WERI-Rb-1 (cell line): ENCODE measurements around the gene ROS1.

Experiments used
- DNase-seq: peaks from one replicate; pipeline ENCODE4 v3.0.0-alpha.2; 2020
- H3K27ac ChIP-seq: fragments of 250-450 bp; sonication (Bioruptor Pico); 2 replicates; pipeline ENCODE4 v1.5.1; 2020; ENCODE audit warnings: mild to moderate bottlenecking, moderate library complexity
- H3K27me3 ChIP-seq: fragments of 250-450 bp; sonication (Bioruptor Pico); 2 replicates; pipeline ENCODE4 v1.5.1; 2021; ENCODE audit warnings: mild to moderate bottlenecking, low read depth, moderate library complexity; ENCODE audit not compliant: insufficient read depth, severe bottlenecking
- H3K36me3 ChIP-seq: fragments of 250-450 bp; sonication (Bioruptor Pico); 2 replicates; pipeline ENCODE4 v1.5.1; 2020; ENCODE audit warnings: mild to moderate bottlenecking, moderate library complexity
- H3K4me3 ChIP-seq: 2 replicates; pipeline ENCODE4 v1.5.1; 2011; ENCODE audit warnings: low read depth, mild to moderate bottlenecking, control low read depth, low read length
- H3K9me3 ChIP-seq: fragments of 250-450 bp; sonication (Bioruptor Pico); 2 replicates; pipeline ENCODE4 v1.5.1; 2021; ENCODE audit warnings: mild to moderate bottlenecking, moderate library complexity; ENCODE audit not compliant: severe bottlenecking
- CTCF ChIP-seq: IDR thresholded peaks from 2 replicates; pipeline ENCODE4 v1.5.1; 2011; ENCODE audit warnings: low read depth, mild to moderate bottlenecking, control low read depth, inconsistent platforms, low read length

ROS1 gene

GRCh38 chr6:117456998-117457397, 31.3 kb upstream of the ROS1 start:
- H3K27me3 ChIP-seq: no peaks in the 10 kb centered on the region
- no peak overlapping the region for H3K27ac ChIP-seq
- H3K36me3 ChIP-seq: no peaks in the 10 kb centered on the region
- no peak overlapping the region for H3K4me3 ChIP-seq
- no peak for DNase-seq
- H3K9me3 ChIP-seq: no peaks in the 10 kb centered on the region
- no peak for TF ChIP-seq CTCF

- no peak for TF ChIP-seq CTCF
- Histone ChIP-seq H3K4me3 (no peak overlapping the region), H3K27ac (no peak overlapping the region), H3K36me3 (no peaks in the 10 kb centered on the region), H3K27me3 (no peaks in the 10 kb centered on the region), H3K9me3 (no peaks in the 10 kb centered on the region)
- no peak for DNase-seq
Observed at GRCh38 chr6:117456250-117456649, 30.5 kb upstream of the ROS1 start.

GRCh38 chr6:117451671-117452070, 25.9 kb upstream of the ROS1 start:
- Histone ChIP-seq H3K27me3 (no peaks in the 10 kb centered on the region), H3K27ac (no peak overlapping the region), H3K4me3 (no peak overlapping the region), H3K9me3 (no peaks in the 10 kb centered on the region), H3K36me3 (no peaks in the 10 kb centered on the region)
- DNase-seq: no peak
- no peak for TF ChIP-seq CTCF

- H3K27ac ChIP-seq: no peak overlapping the region
- peak; percentile 48; the same call in 1 of the 2 replicates for TF ChIP-seq CTCF
- H3K36me3 ChIP-seq: no peaks in the 10 kb centered on the region
- peak; percentile 36 for DNase-seq
- H3K4me3 ChIP-seq: no peak overlapping the region
- H3K9me3 ChIP-seq: no peaks in the 10 kb centered on the region
- H3K27me3 ChIP-seq: no peaks in the 10 kb centered on the region
Observed at GRCh38 chr6:117449549-117450439, 24.1 kb upstream of the ROS1 start.

- Histone ChIP-seq H3K36me3 (no peaks in the 10 kb centered on the region), H3K9me3 (no peaks in the 10 kb centered on the region), H3K27me3 (no peaks in the 10 kb centered on the region), H3K27ac (no peak overlapping the region), H3K4me3 (no peak overlapping the region)
- TF ChIP-seq CTCF: no peak
- DNase-seq: no peak
Observed at GRCh38 chr6:117448732-117449485, 23.2 kb upstream of the ROS1 start.
